Fibroblast of peridontal ligament (primary cell): Measurements from ENCODE around the gene IL1R2.
"Not testable (repeated sequence)": the region's sequence is repeated elsewhere in the genome, so short reads cannot be mapped to it uniquely, and the experiment has no call there.

Experiments
- DNase-seq: peaks from one replicate; pipeline ENCODE4 v3.0.0-alpha.2; 2010; ENCODE audit errors: extremely low read depth

IL1R2 gene

GRCh38 chr2:101998896-101999789 lies 7.4 kb downstream of the IL1R2 start:
- DNase-seq, result no peak

- DNase-seq, result no peak
Measured at GRCh38 chr2:102000012-102000411, 8.3 kb downstream of the IL1R2 start.

- no peak for DNase-seq
Measured at GRCh38 chr2:102000813-102001766, 9.3 kb downstream of the IL1R2 start.

DNA sequence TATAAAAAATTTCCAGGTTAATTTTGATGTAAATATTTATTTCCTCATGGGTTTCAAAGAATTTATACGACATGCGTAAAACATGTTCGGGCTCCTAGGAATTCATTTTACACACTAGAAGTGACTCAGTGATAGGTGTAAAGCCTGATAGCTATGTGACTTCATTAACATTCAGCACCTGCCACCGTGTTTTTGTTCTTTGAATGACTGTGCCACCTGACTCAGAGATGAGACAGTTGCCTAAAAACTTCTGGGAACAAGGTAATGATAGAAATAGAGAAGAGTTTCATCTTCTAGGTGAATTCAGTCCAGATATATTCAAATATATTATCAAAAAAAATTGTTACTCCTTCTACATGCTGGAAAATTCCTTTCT lies 10.0 kb downstream of the IL1R2 start:
- no peak for DNase-seq

GRCh38 chr2:102002228-102002627 lies 10.5 kb downstream of the IL1R2 start:
- DNase-seq, result no peak

DNA sequence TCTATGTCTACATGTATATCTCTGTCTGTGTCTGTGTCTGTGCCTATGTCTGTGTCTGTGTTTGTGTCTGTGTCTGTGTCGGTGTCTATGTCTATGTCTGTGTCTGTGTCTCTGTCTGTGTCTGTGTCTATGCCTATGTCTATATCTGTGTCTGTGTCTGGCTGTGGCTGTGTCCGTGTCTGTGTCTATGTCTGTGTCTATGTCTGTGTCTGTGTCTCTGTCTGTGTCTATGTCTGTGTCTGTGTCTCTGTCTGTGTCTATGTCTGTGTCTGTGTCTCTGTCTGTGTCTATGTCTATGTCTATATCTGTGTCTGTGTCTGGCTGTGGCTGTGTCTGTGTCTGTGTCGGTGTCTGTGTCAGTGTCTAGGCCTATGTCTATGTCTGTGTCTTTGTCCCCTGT lies 11.1 kb downstream of the IL1R2 start:
- DNase-seq, result not testable (repeated sequence)

- no peak for DNase-seq
Measured at GRCh38 chr2:102003696-102004095, 11.9 kb downstream of the IL1R2 start.

- DNase-seq, result peak; percentile 28
Measured at GRCh38 chr2:102004581-102004980, 12.8 kb downstream of the IL1R2 start.

GRCh38 chr2:102005449-102005848 lies 13.7 kb downstream of the IL1R2 start:
- no peak for DNase-seq

- peak; percentile 61 for DNase-seq
Measured at GRCh38 chr2:102005989-102006885, 14.5 kb downstream of the IL1R2 start.

- no peak for DNase-seq
Measured at GRCh38 chr2:102006886-102007278, 15.1 kb downstream of the IL1R2 start.

GRCh38 chr2:102008490-102008889 lies 16.7 kb downstream of the IL1R2 start:
- DNase-seq, result no peak

- DNase-seq, result no peak
Measured at GRCh38 chr2:102009557-102009956, 17.8 kb downstream of the IL1R2 start.

- no peak for DNase-seq
Measured at GRCh38 chr2:102010902-102011301, 19.1 kb downstream of the IL1R2 start.

DNA sequence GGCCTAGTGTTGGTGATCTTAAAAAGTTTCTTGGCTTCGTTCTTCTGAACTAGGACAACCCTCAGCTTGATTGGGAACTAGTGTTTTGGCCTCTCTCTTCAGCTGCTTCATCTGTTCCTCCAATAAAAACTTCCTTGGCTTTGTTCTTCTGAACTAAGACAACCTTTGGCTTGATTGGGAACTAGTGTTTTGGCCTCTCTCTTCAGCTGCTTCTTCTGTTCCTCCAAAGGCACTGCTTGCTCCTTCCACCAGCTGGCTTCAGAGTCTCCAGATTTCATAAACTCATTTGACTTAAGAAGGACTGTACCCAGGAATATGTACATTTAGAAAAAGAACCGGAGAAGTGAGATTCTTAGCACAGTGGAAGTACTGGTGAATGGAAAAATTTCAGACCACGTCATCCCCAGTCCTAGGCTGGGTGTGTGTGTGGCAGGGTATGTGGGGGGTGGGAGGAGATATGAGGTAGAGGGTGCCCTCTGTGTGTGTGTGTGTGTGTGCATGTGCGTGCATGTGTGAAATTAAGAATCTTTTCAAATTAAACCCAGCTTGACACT lies 20.4 kb downstream of the IL1R2 start:
- no peak for DNase-seq

- DNase-seq, result no peak
Measured at GRCh38 chr2:102013206-102014040, 21.7 kb downstream of the IL1R2 start.

DNA sequence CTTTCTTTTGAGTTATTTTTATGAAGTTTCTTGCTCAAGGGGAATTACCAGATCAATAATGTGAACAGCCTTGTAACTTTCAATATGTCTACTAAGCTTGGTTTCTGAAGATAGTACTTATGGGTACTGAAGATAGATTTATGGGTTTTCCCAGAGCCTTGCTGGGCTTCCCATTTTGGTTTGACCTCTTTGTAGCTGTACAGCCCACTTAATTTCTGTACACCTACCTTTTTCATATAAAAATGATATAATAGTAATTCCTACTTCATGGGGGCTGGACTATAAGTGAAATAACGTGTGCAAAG lies 22.2 kb downstream of the IL1R2 start:
- DNase-seq, result no peak

GRCh38 chr2:102015399-102015798 lies 23.6 kb downstream of the IL1R2 start:
- DNase-seq, result no peak

GRCh38 chr2:102016399-102016955 lies 24.7 kb downstream of the IL1R2 start:
- DNase-seq, result no peak

DNA sequence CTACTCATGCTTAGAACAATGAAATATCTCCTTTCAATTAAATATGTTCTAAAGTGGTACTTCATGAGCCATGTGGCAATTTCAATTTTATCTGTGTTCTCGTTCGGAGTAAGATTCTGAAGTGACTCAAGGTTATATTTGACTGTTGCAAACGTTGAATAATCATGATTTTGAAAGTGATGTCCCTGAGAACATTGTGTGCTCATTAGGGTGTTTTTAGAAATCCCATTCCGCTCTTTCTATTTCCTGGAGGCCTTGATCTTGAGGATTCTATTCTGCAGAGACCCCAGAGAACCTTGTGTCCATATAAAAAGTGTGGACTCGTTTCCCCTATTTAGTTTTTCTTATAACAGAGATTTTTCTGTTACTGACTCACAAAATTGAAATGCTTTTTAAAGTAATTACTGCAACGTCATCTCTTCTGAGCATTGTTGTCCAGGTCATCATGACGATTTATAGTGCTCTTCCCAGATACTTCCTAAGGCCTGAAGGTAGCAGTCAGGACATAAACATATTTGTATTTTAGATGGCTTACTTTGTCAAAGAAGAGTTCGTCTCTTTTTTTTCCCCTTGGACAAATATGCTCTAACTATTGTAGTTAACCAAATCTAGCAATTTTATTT lies 27.2 kb downstream of the IL1R2 start:
- DNase-seq, result peak; percentile 77
